GM10847 (cell line): ENCODE results near the gene ALOX5AP.

Source experiments
- POLR2A ChIP-seq: IDR thresholded peaks from 2 replicates; pipeline ENCODE4 v1.6.1; 2011; ENCODE audit not compliant: insufficient read length; ENCODE audit errors: extremely low read depth

Gene ALOX5AP

DNA sequence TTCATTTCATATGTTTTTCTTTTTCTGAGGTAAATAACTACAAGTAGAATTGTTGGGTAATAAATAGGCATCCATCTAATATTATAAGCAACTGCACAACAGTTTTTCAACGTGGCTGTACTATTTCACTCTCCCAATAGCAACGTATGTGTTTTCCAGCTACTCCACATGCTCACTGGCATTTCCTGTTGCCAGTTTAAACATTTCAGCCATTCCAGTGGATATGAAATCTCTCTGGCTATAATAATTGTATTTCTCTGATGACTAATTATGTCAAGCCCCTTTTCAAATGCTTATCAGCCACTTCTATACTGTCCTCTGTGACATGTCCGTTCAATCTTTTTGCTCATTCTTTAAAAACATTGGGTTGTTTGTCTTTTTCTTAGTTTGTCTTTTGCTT is 26.8 kb upstream of the ALOX5AP start:
- TF ChIP-seq POLR2A = no peak

- no peak for TF ChIP-seq POLR2A
Measured at GRCh38 chr13:30710442-30710841, 24.9 kb upstream of the ALOX5AP start.

GRCh38 chr13:30711375-30711774 is 24.0 kb upstream of the ALOX5AP start:
- no peak for TF ChIP-seq POLR2A

- TF ChIP-seq POLR2A = no peak
Measured at GRCh38 chr13:30711837-30712236, 23.5 kb upstream of the ALOX5AP start.

DNA sequence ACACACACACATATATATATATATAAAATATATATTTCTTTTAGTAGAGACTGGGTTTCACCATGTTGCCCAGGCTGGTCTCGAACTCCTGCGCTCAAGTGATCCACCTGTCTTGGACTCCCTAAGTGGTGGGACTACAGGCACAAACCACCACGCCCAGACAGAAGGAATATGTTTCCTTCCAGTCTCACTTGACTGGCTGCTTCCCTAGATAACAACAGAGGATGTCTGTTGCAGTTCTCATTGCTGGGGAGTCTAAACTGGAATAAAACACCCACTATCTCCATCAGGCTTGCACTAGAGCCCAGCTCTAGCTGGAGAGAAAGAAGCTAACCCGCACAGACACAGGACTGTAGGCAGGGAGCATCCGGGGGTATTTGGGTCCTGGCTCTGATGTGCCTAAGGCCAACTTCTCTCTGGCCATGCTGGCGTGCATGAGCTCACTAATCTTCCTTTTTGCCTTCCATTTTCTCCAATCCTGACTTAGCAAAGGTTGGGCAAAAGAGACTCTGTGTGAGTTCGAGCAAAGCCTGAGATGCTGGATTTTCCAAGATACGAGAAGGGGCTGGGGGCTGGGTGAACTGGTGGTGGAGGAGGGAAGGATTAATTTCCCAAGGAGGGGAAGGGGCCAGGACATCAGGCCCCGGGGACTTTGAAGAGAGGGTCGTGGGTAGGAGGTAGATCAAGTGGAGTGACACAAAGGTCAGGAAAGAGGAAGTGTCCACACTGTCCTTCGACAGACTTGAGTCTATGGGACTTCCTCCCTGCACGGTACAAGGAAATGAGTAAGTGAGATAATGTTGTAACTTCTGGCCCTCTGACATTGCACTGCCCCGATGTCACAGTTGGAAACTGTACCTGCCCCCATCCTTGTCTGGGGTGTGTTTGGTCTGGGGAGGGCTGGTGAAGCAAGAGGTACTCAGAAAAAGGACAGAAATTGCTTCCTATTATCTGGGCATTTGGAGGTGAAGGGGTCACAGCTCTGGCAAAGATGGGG is 22.5 kb upstream of the ALOX5AP start:
- TF ChIP-seq POLR2A = no peak

GRCh38 chr13:30714629-30715371 is 20.5 kb upstream of the ALOX5AP start:
- TF ChIP-seq POLR2A = no peak

DNA sequence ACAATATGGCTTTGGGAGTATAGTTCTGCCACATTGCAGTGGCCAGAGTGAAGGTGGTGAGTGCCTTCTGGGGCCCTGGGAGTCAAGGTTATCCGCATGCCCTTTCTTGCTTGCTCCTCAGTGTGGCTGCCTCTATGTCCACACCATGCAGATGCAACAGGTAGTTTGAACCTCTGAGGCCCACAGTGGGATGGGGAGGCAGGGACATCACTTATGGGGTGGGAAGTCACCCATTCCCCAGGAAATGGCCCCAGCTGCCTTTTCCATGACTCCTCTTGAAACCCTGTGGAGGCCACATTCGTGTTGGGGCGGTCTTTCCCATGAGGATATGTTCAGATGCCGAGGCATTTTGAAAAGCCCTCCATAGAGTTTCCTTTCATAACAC is 20.0 kb upstream of the ALOX5AP start:
- TF ChIP-seq POLR2A = no peak

GRCh38 chr13:30715837-30716236 is 19.5 kb upstream of the ALOX5AP start:
- TF ChIP-seq POLR2A = no peak

GRCh38 chr13:30718661-30719524 is 16.4 kb upstream of the ALOX5AP start:
- no peak for TF ChIP-seq POLR2A

GRCh38 chr13:30719525-30719914 is 15.8 kb upstream of the ALOX5AP start:
- TF ChIP-seq POLR2A = no peak

DNA sequence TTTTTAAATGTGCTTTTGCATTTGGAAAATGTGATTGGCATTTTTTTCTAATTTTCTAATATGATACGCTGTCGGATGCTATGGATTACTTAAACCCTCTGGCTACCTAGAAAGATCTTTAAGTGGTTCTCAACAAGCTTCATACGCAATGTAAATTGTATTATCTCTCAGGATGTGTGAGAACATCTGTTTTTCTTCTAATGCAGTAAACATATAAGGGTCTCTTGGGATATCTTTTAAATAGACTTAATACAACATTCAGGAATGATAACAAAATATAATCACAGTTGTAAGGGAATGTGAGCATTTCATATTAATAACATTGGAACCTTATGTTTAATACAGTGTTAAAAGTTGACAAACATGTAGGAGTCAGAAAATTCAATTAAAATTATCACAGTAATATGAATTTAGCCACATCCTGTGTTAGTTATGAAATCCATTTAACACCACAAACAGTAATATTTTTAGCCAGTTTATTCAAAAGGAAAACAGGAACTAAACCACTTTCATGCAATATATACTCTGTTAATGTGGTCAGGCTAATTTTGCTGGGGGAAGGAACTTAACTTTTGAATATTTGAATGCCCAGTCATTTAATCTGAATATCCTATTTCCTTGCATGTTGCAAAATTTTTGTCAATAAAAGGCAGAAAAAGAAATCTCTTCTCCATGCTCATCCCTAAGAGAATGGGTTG is 15.0 kb upstream of the ALOX5AP start:
- TF ChIP-seq POLR2A = no peak

GRCh38 chr13:30721936-30722335 is 13.4 kb upstream of the ALOX5AP start:
- TF ChIP-seq POLR2A = no peak

- TF ChIP-seq POLR2A = no peak
Measured at GRCh38 chr13:30722361-30722760, 13.0 kb upstream of the ALOX5AP start.

DNA sequence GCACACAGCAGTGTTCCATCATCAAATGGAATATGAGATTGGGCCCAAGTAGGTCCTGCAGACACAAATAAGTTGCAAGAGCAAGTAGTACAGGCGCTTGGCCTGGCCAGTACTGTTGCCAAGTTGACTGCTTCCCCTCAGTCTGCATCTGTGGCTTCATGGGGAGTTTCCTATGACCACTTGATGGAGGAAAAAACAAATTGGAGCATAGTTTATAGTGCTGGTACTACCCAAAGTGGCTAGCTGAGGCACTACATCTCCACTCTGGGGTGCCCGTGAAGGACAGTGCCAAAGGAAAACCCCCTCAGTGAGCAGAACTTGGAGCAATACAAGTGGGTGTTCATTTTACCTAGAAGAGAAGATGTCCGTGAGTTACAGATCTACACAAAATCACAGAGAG is 10.6 kb upstream of the ALOX5AP start:
- TF ChIP-seq POLR2A = no peak

GRCh38 chr13:30725326-30726085 is 9.8 kb upstream of the ALOX5AP start:
- TF ChIP-seq POLR2A = no peak
